Hepatocyte (in vitro differentiated cells): ENCODE results near the gene CA12. TPM values are rescaled to one million over a fixed set of nuclear protein-coding genes. Genes with fewer than 3 reads are reported as not detected.

ENCODE experiments used
- DNase-seq: peaks from one replicate; pipeline ENCODE4 v3.0.0-alpha.2; 2016; ENCODE audit warnings: low spot score
- H2AFZ ChIP-seq: fragments of 200-600 bp; sonication (generic); 2 replicates; pipeline ENCODE4 v1.6.0; 2016; ENCODE audit warnings: antibody characterized with exemption, mild to moderate bottlenecking
- H3K27ac ChIP-seq: fragments of 200-600 bp; sonication (generic); 2 replicates; pipeline ENCODE4 v1.5.1; 2016; ENCODE audit warnings: mild to moderate bottlenecking
- H3K27me3 ChIP-seq: fragments of 200-600 bp; sonication (generic); 2 replicates; pipeline ENCODE4 v1.6.1; 2016
- H3K36me3 ChIP-seq: fragments of 200-600 bp; sonication (generic); replicated peaks from 2 replicates; pipeline ENCODE4 v1.5.1; 2016; ENCODE audit warnings: low read depth; ENCODE audit not compliant: insufficient read depth
- H3K4me1 ChIP-seq: fragments of 200-600 bp; sonication (generic); 2 replicates; pipeline ENCODE4 v1.5.1; 2016; ENCODE audit warnings: mild to moderate bottlenecking, moderate library complexity; ENCODE audit not compliant: insufficient read depth
- H3K4me2 ChIP-seq: fragments of 200-600 bp; sonication (generic); 2 replicates; pipeline ENCODE4 v1.6.0; 2016
- H3K4me3 ChIP-seq: fragments of 200-600 bp; sonication (generic); 2 replicates; pipeline ENCODE4 v1.5.1; 2016; ENCODE audit warnings: mild to moderate bottlenecking
- H3K79me2 ChIP-seq: fragments of 200-600 bp; sonication (generic); 2 replicates; pipeline ENCODE4 v1.6.0; 2017; ENCODE audit warnings: mild to moderate bottlenecking
- H3K9me2 ChIP-seq: fragments of 200-600 bp; sonication (generic); replicated peaks from 2 replicates; pipeline ENCODE4 v1.6.0; 2017; ENCODE audit warnings: mild to moderate bottlenecking; ENCODE audit not compliant: insufficient read depth
- H3K9me3 ChIP-seq: fragments of 200-600 bp; sonication (generic); 2 replicates; pipeline ENCODE4 v1.5.1; 2016; ENCODE audit warnings: low read depth, mild to moderate bottlenecking
- H4K20me1 ChIP-seq: fragments of 200-600 bp; sonication (generic); 2 replicates; pipeline ENCODE4 v1.6.0; 2016; ENCODE audit warnings: mild to moderate bottlenecking; ENCODE audit not compliant: insufficient read depth, poor library complexity, severe bottlenecking
- EZH2 ChIP-seq: fragments of 200-600 bp; sonication (generic); IDR thresholded peaks from 2 replicates; pipeline ENCODE4 v1.6.1; 2016; ENCODE audit warnings: antibody characterized with exemption, mild to moderate bottlenecking, borderline replicate concordance
- EZH2phosphoT487 ChIP-seq: fragments of 200-600 bp; sonication (generic); IDR thresholded peaks from one replicate; pipeline ENCODE4 v1.6.1; 2018; ENCODE audit warnings: antibody characterized with exemption, mild to moderate bottlenecking, low read depth, moderate library complexity; ENCODE audit not compliant: unreplicated experiment, severe bottlenecking
- WGBS: methylation state at CpG from one replicate; pipeline ENCODE4 v1.1.6; 2016; ENCODE audit warnings: low lambda C conversion rate; ENCODE audit errors: missing lambda C conversion rate; 5-methylcytosine and 5-hydroxymethylcytosine counted together
- polyA plus RNA-seq: library from polyadenylated mRNA; unstranded; fragments of >200 nt; fragmentation: Nextera tagmentation; extraction: Ambion mirVana; gene quantifications from 2 replicates; pipeline ENCODE4 v1.2.1, GENCODE V29; 2016
- total RNA-seq: library from RNA; depleted of rRNA; stranded (reverse); fragments of >200 nt; gene quantifications from 2 replicates; pipeline ENCODE4 v1.2.3, GENCODE V29; 2014
- TF ChIP-seq, protein P1 (sequence below): fragments of 200-600 bp; sonication (generic); IDR thresholded peaks from 2 replicates; pipeline ENCODE4 v1.5.1; 2016; ENCODE audit warnings: antibody characterized with exemption, mild to moderate bottlenecking; ENCODE audit not compliant: poor library complexity

CA12 gene
- total and polyA plus RNA-seq, 2 experiments from 2014 or later = 13.8 to 16.6 TPM

DNA sequence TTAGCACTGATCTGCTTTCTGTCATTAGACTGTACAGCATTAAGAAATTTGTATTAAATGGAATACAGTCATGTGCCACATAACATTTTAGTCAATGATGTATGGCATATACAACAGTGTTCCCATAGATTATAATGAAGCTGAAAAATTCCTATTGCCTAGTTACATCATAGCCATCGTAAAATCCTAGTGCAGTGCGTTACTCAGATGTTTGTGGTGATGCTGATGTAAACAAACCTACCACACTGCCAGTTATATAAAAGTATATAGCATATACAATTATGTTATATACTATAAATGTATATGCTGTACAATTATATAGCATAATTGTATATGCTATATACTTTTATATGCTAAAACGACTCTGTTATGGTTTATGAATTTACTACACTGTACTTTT, 62.6 kb downstream of the CA12 start:
- no peak overlapping the region for H3K4me3 ChIP-seq
- no peak overlapping the region for H3K27ac ChIP-seq
- DNase-seq = no peak
- H3K9me3 ChIP-seq = no peaks in the 10 kb centered on the region
- H2AFZ ChIP-seq = no peak overlapping the region
- H3K9me2 ChIP-seq = no peaks in the 10 kb centered on the region
- H3K4me2 ChIP-seq = no peak overlapping the region
- WGBS = 55% methylated on average over 3 of the region's 3 CpGs
- no peaks in the 10 kb centered on the region for H3K36me3 ChIP-seq
- no peaks in the 10 kb centered on the region for H4K20me1 ChIP-seq
- TF ChIP-seq, protein P1, sequence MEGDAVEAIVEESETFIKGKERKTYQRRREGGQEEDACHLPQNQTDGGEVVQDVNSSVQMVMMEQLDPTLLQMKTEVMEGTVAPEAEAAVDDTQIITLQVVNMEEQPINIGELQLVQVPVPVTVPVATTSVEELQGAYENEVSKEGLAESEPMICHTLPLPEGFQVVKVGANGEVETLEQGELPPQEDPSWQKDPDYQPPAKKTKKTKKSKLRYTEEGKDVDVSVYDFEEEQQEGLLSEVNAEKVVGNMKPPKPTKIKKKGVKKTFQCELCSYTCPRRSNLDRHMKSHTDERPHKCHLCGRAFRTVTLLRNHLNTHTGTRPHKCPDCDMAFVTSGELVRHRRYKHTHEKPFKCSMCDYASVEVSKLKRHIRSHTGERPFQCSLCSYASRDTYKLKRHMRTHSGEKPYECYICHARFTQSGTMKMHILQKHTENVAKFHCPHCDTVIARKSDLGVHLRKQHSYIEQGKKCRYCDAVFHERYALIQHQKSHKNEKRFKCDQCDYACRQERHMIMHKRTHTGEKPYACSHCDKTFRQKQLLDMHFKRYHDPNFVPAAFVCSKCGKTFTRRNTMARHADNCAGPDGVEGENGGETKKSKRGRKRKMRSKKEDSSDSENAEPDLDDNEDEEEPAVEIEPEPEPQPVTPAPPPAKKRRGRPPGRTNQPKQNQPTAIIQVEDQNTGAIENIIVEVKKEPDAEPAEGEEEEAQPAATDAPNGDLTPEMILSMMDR = no peak
- TF ChIP-seq EZH2 (no peak), EZH2phosphoT487 (no peak)
- no peaks in the 10 kb centered on the region for H3K79me2 ChIP-seq
- H3K4me1 ChIP-seq = no peaks in the 10 kb centered on the region
- no peaks in the 10 kb centered on the region for H3K27me3 ChIP-seq

- H3K79me2 ChIP-seq = no peaks in the 10 kb centered on the region
- DNase-seq = no peak
- WGBS = 92% methylated on average over 4 of the region's 4 CpGs
- H3K9me3 ChIP-seq = no peaks in the 10 kb centered on the region
- H4K20me1 ChIP-seq = no peaks in the 10 kb centered on the region
- TF ChIP-seq, protein P1 = no peak
- no peak for TF ChIP-seq EZH2
- TF ChIP-seq EZH2phosphoT487 = no peak
- no peak overlapping the region for H3K27ac ChIP-seq
- H3K36me3 ChIP-seq = no peaks in the 10 kb centered on the region
- no peak overlapping the region for H2AFZ ChIP-seq
- H3K9me2 ChIP-seq = no peaks in the 10 kb centered on the region
- H3K4me1 ChIP-seq = no peaks in the 10 kb centered on the region
- H3K27me3 ChIP-seq = no peaks in the 10 kb centered on the region
- no peak overlapping the region for H3K4me3 ChIP-seq
- no peak overlapping the region for H3K4me2 ChIP-seq
Measured at GRCh38 chr15:63318344-63318743, 63.3 kb downstream of the CA12 start.

- no peak overlapping the region for H3K4me3 ChIP-seq
- DNase-seq = no peak
- H2AFZ ChIP-seq = no peak overlapping the region
- H3K4me2 ChIP-seq = no peak overlapping the region
- H3K27me3 ChIP-seq = no peaks in the 10 kb centered on the region
- H3K9me2 ChIP-seq = no peaks in the 10 kb centered on the region
- TF ChIP-seq EZH2 (no peak), EZH2phosphoT487 (no peak)
- TF ChIP-seq, protein P1 = no peak
- 78% methylated on average over 2 of the region's 2 CpGs for WGBS
- H3K79me2 ChIP-seq = no peaks in the 10 kb centered on the region
- H3K4me1 ChIP-seq = no peaks in the 10 kb centered on the region
- H3K36me3 ChIP-seq = no peaks in the 10 kb centered on the region
- no peaks in the 10 kb centered on the region for H3K9me3 ChIP-seq
- no peak overlapping the region for H3K27ac ChIP-seq
- H4K20me1 ChIP-seq = no peaks in the 10 kb centered on the region
Measured at GRCh38 chr15:63314409-63314808, 67.2 kb downstream of the CA12 start.

- no peak for DNase-seq
- H3K27ac ChIP-seq = no peak overlapping the region
- H3K9me2 ChIP-seq = no peaks in the 10 kb centered on the region
- no peak overlapping the region for H3K4me3 ChIP-seq
- no peaks in the 10 kb centered on the region for H3K79me2 ChIP-seq
- TF ChIP-seq EZH2 = no peak
- no peak for TF ChIP-seq EZH2phosphoT487
- TF ChIP-seq, protein P1 = no peak
- no peaks in the 10 kb centered on the region for H4K20me1 ChIP-seq
- no peak overlapping the region for H2AFZ ChIP-seq
- WGBS = 83% methylated on average over 4 of the region's 4 CpGs
- H3K36me3 ChIP-seq = no peaks in the 10 kb centered on the region
- H3K27me3 ChIP-seq = no peaks in the 10 kb centered on the region
- H3K9me3 ChIP-seq = no peaks in the 10 kb centered on the region
- H3K4me1 ChIP-seq = no peaks in the 10 kb centered on the region
- no peak overlapping the region for H3K4me2 ChIP-seq
Measured at GRCh38 chr15:63313825-63314224, 67.8 kb downstream of the CA12 start.
